Cardiac fibroblast (primary cell): ENCODE measurements around the gene ELMO1.

ENCODE experiments used
- DNase-seq, 2 donors: peaks; one replicate each; pipeline versions ENCODE4 v3.0.0 to v3.0.0-alpha.2; 2010; ENCODE audit warnings: low read depth in 2 of 2
- H3K4me3 ChIP-seq, 2 donors: replicated peaks in 1 of 2; 1 replicate in 1 of 2; 2 replicates in 1 of 2; pipeline ENCODE4 v1.5.1; 2011; ENCODE audit warnings: low read depth in 2 of 2, low read length in 2 of 2, mild to moderate bottlenecking in 2 of 2, moderate library complexity in 1 of 2
- TF ChIP-seq, protein P1 (sequence below): IDR thresholded peaks from one replicate; pipeline ENCODE4 v1.5.1; 2011; ENCODE audit warnings: low read depth, mild to moderate bottlenecking, low read length, inconsistent platforms

The ELMO1 gene

GRCh38 chr7:36931892-36932291 is 516.8 kb downstream of the ELMO1 start:
- TF ChIP-seq, protein P1, sequence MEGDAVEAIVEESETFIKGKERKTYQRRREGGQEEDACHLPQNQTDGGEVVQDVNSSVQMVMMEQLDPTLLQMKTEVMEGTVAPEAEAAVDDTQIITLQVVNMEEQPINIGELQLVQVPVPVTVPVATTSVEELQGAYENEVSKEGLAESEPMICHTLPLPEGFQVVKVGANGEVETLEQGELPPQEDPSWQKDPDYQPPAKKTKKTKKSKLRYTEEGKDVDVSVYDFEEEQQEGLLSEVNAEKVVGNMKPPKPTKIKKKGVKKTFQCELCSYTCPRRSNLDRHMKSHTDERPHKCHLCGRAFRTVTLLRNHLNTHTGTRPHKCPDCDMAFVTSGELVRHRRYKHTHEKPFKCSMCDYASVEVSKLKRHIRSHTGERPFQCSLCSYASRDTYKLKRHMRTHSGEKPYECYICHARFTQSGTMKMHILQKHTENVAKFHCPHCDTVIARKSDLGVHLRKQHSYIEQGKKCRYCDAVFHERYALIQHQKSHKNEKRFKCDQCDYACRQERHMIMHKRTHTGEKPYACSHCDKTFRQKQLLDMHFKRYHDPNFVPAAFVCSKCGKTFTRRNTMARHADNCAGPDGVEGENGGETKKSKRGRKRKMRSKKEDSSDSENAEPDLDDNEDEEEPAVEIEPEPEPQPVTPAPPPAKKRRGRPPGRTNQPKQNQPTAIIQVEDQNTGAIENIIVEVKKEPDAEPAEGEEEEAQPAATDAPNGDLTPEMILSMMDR: no peak
- H3K4me3 ChIP-seq: no peak overlapping the region
- no peak for DNase-seq

DNA sequence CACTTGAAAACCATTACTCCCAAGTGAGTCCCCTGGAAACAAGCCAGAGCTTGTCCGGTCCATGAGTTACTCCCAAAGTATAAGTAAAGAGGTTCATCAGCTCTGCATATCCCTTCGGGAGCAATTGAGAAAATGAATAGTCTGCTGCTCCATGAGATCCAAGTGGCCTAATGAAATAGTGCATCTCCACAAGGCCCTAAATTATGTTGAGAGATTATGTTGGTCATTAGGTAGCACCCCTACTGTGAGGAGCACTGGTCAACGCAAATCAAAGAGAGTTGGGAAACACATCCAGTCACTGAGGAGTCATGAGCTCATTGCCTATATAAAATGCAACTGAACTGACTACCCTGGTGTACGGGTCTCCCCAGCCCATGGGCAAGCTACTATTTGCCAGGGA is 518.9 kb downstream of the ELMO1 start:
- TF ChIP-seq, protein P1: no peak
- no peak for DNase-seq
- no peak overlapping the region for H3K4me3 ChIP-seq

- no peak for DNase-seq
- TF ChIP-seq, protein P1: no peak
These were observed 519.9 kb downstream of the ELMO1 start for GRCh38 chr7:36928718-36929117.

DNA sequence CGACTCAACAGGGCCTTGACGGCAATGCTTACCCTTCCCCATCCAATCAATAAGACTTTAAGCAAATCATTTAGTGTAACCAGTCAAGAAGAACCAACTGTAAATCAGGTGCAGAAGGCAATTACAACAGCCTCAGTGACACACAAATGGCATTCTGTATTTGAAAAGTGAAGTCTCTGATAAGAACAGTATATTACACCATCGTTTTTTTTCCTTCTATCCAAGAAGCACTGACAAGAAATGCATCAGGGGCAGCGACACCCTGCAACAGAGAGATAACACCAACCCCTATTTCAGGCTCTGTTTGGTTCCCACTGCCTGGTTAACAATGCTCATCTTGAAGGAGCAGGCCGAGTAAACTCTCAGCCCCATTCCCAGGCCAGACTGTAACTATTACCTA is 520.4 kb downstream of the ELMO1 start:
- TF ChIP-seq, protein P1: no peak
- no peak for DNase-seq
- no peak overlapping the region for H3K4me3 ChIP-seq

More at GRCh38 chr7:36928718-36929117, 519.9 kb downstream of the ELMO1 start:
- no peak overlapping the region for H3K4me3 ChIP-seq

DNA sequence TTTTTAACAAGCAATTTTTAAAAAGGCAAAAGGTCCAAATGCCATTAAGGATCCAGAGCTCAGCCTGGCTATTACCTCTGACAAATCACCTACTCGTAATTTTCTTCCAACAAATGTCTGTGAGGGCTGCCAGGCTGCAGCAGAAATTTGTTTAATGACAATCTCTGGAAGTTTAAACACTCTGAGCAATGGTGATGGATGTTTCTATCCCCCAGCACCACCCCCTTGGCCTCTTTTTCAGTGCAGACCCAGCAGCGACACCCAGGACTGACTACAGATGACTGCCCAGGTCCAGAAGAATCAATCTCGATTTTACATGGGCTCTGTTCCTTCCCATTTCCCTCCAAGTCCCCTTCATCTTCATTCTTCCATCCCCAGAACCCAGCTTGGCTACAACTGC is 523.0 kb downstream of the ELMO1 start:
- TF ChIP-seq, protein P1: no peak
- DNase-seq: no peak
- H3K4me3 ChIP-seq: no peak overlapping the region

GRCh38 chr7:36925207-36925606 is 523.5 kb downstream of the ELMO1 start:
- TF ChIP-seq, protein P1: no peak

GRCh38 chr7:36923943-36924436 is 524.7 kb downstream of the ELMO1 start:
- DNase-seq: no peak
- no peak overlapping the region for H3K4me3 ChIP-seq
- TF ChIP-seq, protein P1: no peak

More at GRCh38 chr7:36925207-36925606, 523.5 kb downstream of the ELMO1 start:
- DNase-seq: no peak
- no peak overlapping the region for H3K4me3 ChIP-seq
